GM21447 (cell line): ENCODE data around the gene ASNS.
"Not testable (repeated sequence)": the region's sequence is repeated elsewhere in the genome, so short reads cannot be mapped to it uniquely, and the experiment has no call there.

Experiments used
- ATAC-seq: cut with Tn5 transposase; IDR thresholded peaks from one replicate; pipeline ENCODE4 v1.9.1; 2021; ENCODE audit not compliant: unreplicated experiment

ASNS gene

DNA sequence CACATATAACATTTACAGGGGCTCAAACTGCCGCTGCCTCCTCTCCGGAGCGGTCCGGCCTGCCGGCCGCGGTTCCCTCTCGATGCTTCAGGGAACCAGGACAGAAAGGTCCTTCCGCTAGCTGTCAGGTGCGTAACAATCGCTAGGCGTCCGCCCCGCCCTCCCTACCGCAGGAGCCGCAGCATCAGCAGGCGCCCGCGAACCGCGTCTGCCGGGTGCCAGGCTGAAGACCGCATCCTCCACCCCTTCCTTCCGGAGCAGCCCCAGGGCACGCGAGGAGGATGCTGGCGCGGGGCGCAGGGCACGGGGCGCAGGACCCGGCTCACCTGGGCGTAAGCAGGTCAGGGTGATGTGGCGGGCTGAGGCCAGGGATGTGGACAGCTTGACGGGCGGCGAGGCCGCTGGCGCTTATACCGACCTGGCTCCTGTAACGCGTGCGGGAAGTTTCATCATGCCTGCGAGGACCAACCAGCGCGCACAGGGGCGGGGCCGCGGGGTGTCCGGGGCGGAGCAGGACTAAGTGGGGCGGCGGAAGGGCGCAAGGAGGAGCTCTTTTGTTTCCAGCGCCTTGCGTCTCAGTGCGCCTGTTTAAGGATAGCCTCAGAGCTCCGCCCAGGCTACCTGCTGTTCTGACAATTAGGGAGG lies at the start of gene ASNS:
Gene ASNS (minus strand): TSS at position 384 of the 645 bp plus-strand sequence. CDS start 3,252 bp downstream, outside the sequence.
- peak; percentile 96 for ATAC-seq

GRCh38 chr7:97921254-97921653 lies 49.0 kb upstream of the ASNS start:
- ATAC-seq, result not testable (repeated sequence)

DNA sequence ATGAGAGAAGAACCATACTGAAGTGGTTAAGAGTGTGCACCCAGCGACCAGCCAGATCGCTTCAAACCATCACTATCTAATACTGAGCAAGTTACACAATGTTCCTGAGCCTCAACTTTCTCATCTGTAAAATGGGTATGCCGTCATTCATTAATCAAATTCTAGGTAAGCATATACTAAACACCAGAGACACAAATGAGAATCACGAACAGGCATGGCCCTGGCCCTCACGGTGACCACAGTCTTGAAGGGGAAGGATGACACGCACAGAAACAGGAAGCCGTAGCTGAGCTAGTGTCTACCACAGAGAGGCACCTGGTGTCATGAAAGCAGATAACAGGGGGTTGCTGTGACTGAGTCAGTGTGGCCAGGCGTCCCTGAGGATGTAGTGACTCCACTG lies 43.1 kb upstream of the ASNS start:
- not testable (repeated sequence) for ATAC-seq

DNA sequence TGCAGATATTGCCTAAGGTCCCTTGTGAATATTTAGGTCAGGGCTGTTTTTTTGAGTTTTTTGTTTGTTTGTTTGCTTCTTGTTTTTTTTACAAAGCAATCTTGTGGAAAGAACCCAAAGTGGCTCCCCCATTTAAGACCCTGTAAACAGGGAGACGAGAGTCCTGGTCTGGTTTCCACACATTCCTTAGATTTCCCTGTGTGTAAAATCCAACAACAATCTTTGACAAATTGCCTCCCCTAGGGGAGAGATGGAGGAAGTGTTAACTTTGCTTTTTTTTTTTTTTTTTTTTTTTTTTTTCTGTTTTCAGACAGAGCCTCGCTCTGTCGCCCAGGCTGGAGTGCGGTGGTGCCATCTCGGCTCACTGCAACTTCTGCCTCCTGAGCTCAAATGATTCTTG lies 40.1 kb upstream of the ASNS start:
- ATAC-seq, result not testable (repeated sequence)

- not testable (repeated sequence) for ATAC-seq
Observed at GRCh38 chr7:97896893-97897292, 24.7 kb upstream of the ASNS start.

GRCh38 chr7:97891721-97892120 lies 19.5 kb upstream of the ASNS start:
- ATAC-seq, result not testable (repeated sequence)

GRCh38 chr7:97879527-97879926 lies 7.3 kb upstream of the ASNS start:
- ATAC-seq, result not testable (repeated sequence)

GRCh38 chr7:97874894-97875293 lies 2.7 kb upstream of the ASNS start:
- not testable (repeated sequence) for ATAC-seq

GRCh38 chr7:97873606-97874005 lies 1.4 kb upstream of the ASNS start:
- no peak for ATAC-seq

DNA sequence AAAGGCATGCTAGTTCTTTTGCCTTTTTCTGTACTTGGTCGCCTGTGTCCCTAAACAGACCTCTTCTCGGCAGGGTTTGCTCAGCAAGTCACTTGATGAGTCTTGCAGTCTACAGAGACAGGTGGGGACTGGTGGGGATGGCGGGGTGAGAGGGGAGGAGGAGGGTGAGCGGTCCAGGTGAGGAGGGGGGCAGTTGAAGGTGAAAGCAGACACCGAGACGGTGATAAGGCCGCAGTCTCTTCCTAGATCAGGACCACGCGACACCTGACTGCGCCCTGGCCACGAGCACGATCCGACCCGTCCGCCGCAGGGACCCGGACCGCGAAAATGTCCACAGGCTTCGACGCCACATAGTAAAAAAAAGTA lies 566 bp downstream of the ASNS start:
- ATAC-seq, result peak; percentile 26

DNA sequence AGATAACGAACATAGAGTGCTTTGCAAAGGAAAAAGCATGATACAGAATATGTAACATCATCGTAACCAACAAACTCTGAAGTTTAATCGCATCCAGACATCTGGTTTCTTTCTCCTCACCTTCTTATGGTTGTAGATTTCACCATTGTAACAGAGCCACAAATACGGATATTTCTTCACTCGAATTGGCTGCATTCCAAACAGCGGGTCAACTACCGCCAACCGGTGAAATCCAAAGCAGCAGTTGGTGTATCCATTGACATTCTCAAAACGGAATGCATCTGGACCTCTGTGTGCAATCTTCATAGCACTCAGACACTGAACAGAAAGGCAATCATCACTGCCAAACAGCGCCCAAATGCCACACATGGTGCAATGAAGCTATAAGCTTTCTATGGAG lies 3.4 kb downstream of the ASNS start:
- no peak for ATAC-seq

GRCh38 chr7:97868314-97868713 lies 3.9 kb downstream of the ASNS start:
- ATAC-seq, result no peak

GRCh38 chr7:97865104-97865503 lies 7.1 kb downstream of the ASNS start:
- no peak for ATAC-seq

DNA sequence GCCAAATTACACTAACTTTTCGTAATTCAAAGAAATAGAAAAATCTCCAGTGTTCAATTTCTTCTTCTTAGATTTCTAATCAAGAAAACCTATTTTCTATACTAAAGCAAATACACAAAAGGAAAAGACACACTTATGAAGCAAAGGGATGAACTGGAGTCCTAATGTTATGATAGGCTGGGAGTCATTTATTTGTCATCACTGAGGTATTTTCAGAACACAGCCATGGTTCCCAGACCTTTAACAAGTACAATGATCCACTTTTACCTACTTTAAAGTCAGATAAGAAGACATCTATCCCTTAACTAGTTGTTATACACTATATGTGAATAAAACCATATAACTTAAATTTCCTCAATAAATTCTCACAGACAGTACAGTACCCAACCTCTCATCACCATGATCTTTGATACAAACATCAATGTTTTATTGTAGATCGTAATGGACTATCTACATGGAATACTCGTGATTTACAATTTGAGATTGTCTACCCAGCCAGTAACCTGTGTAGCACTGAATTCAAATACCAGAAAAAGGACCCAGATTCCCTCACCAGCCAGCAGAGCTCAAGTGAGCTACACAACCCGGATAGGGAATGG lies 12.5 kb downstream of the ASNS start:
- ATAC-seq, result no peak

GRCh38 chr7:97858221-97858620 lies 14.0 kb downstream of the ASNS start:
- no peak for ATAC-seq

DNA sequence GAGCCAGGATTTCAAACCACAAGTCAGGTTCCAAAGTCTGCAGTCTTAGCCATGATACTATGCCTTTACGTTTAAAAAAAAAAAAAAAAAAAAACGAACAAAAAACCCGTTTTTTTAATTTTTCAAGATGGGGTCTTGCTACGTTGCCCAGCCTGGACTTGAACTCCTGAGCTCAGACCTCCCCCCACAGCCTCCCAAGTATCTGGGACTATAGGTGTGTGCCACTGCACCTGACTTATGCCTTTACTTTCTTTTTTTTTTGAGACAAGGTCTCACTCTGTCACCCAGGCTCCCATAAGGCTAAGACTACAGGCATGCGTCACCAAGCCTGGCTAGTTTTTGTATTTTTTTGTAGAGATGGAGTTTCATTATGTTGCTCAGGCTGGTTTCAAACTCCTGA lies 14.7 kb downstream of the ASNS start:
- ATAC-seq, result no peak

DNA sequence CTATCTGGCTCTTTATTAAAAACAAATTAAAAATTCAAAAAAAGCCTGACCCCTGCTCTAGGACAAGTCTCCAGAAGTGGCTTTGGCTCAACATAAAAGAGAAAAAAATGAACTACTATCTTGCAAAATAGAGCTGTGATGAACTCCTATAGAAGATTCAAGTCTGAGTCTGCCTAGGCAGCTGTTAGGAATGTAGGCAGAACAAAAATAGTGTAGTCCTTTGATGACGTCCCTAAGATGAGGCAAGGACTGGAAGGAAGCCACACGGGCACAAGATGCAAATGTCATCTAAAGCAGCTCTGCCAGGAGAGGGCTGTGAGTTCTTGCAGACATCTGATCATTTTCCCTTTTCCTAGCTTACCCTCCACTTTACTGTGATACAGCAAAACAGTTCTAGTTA lies 20.5 kb downstream of the ASNS start:
- no peak for ATAC-seq

DNA sequence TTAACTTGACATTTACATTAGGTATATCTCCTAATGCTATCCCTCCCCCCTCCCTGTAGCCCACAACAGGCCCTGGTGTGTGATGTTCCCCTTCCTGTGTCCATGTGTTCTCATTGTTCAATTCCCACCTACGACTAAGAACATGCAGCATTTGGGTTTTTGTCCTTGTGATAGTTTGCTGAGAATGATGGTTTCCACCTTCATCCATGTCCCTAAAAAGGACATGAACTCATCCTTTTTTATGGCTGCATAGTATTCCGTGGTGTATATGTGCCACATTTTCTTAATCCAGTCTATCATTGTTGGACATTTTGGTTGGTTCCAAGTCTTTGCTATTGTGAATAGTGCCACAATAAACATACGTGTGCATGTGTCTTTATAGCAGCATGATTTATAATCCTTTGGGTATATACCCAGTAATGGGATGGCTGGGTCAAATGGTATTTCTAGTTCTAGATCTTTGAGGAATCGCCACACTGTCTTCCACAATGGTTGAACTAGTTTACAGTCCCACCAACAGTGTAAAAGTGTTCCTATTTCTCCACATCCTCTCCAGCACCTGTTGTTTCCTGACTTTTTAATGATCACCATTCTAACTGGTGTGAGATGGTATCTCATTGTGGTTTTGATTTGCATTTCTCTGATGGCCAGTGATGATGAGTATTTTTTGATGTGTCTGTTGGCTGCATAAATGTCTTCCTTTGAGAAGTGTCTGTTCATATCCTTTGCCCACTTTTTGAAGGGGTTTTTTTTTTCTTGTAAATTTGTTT lies 21.8 kb downstream of the ASNS start:
- not testable (repeated sequence) for ATAC-seq

DNA sequence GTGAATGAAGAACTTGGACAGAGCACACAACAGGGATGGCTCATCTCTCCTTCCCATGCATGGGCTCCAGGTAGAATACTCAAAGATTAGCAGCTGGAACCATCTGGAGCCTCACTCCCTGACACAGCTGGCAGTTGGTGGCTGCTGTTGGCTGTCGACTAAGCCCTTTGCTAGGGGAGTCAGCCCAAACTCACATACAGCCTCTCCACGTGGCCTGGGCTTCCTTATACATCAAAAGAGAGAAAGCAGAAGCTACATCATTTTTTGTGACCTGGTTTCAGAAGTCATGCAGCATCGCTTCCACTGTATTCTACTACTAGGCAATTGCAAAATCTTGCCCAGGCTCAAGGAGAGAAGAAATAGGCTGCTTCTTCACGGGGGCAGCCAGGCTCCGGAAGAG lies 24.4 kb downstream of the ASNS start:
- no peak for ATAC-seq

DNA sequence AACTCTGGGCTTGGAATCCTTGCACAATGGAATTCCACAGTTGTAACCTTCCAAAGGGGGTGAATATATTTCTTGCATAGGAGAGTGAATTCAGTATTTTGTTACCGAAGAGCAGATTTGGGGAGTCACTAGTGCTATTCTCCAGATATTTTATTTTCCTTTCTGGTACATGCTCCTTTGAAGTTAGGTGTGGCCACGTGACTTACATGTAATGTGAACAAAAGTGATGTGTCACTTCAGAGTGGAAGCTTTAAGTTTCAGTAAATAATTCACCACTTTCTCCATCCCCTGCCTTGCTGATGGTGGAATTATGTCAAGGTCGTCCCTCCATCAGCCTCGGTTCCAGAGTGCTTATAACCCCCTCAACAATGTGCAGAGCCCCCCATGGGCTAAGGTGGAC lies 25.3 kb downstream of the ASNS start:
- no peak for ATAC-seq

GRCh38 chr7:97845622-97846203 lies 26.5 kb downstream of the ASNS start:
- no peak for ATAC-seq

DNA sequence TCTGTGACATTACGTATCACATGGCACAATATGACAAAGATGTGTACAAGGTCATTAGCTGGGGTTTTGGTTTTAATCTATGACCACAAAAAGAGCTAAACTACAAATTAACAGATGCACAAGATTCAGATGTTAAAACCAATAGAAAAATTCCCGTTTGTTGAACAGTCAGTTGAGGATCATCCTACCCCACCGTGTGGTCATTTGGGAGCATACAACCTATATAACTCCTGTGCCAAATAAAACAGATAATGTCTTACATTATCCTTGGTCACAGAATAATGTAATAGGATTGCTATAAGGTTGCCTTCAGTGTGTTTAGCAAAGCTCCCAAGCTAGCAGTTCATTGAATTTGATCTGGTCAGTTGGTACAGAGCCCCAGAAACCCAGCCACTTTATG lies 28.2 kb downstream of the ASNS start:
- ATAC-seq, result no peak
